Measurements from ENCODE around the gene EEF1A1.

- TF ChIP-seq CTCF (IDR thresholded peaks at IDR 0.05): no peak
- no peak for TF ChIP-seq POLR2A (IDR thresholded peaks at IDR 0.05)
- no peak for TF ChIP-seq POLR2AphosphoS5 (IDR thresholded peaks at IDR 0.05)
These were observed 33.4 kb downstream of the EEF1A1 start for GRCh38 chr6:73487473-73487872.

Measured in breast epithelium (tissue), 3 donors.